MCF 10A (cell line): ENCODE data around the gene PGLYRP1. TPM values are rescaled to one million over a fixed set of nuclear protein-coding genes. Genes with fewer than 3 reads are reported as not detected.
A peak's percentile ranks its signal among the peaks of the same experiment; 100 is the strongest.

Source experiments
- BruUV-seq: library from RNA; stranded (reverse); fragments of 400-500 nt; replicated peaks from 2 replicates; lab custom pipeline; 2021; lab: Mats Ljungman, UMichigan
- CTCF ChIA-PET: fragments of 300-600 bp; sonication (Branson Sonifier 250); formaldehyde crosslinking; extraction: SDS; loops from one replicate; lab custom pipeline; 2021; ENCODE audit warnings: antibody characterized with exemption, inconsistent platforms; lab: Yijun Ruan, JAX
- POLR2A ChIA-PET: fragments of 300-600, 350-650 bp; sonication (Branson Sonifier 250); formaldehyde crosslinking; extraction: SDS; loops from one replicate; lab custom pipeline; 2020; ENCODE audit warnings: antibody characterized with exemption, inconsistent platforms; lab: Yijun Ruan, JAX
- DNase-seq: peaks from one replicate; pipeline ENCODE4 v3.0.0-alpha.2; 2018; ENCODE audit not compliant: unreplicated experiment
- H3K27ac Mint-ChIP-seq: one replicate; pipeline ENCODE4 v1.8.0; 2022; ENCODE audit warnings: mild to moderate bottlenecking, low read depth, mixed read lengths; ENCODE audit not compliant: unreplicated experiment
- H3K27me3 Mint-ChIP-seq: one replicate; pipeline ENCODE4 v1.8.0; 2022; ENCODE audit warnings: mixed read lengths; ENCODE audit not compliant: insufficient read depth, unreplicated experiment
- H3K36me3 Mint-ChIP-seq: one replicate; pipeline ENCODE4 v1.8.0; 2022; ENCODE audit warnings: mild to moderate bottlenecking, moderate library complexity, mixed read lengths; ENCODE audit not compliant: insufficient read depth, unreplicated experiment
- H3K4me1 Mint-ChIP-seq: one replicate; pipeline ENCODE4 v1.8.0; 2022; ENCODE audit warnings: mixed read lengths; ENCODE audit not compliant: insufficient read depth, unreplicated experiment
- H3K4me3 Mint-ChIP-seq: one replicate; pipeline ENCODE4 v1.8.0; 2022; ENCODE audit warnings: mild to moderate bottlenecking, moderate library complexity, mixed read lengths; ENCODE audit not compliant: unreplicated experiment
- H3K9me3 Mint-ChIP-seq: one replicate; pipeline ENCODE4 v1.8.0; 2022; ENCODE audit warnings: mixed read lengths; ENCODE audit not compliant: unreplicated experiment
- CTCF ChIP-seq: fragments of 200-600 bp; IDR thresholded peaks from one replicate; pipeline ENCODE4 v1.8.0; 2022; ENCODE audit warnings: antibody characterized with exemption, mild to moderate bottlenecking; ENCODE audit not compliant: unreplicated experiment
- intact Hi-C: fragments of 100-400 bp; cut with micrococcal nuclease; formaldehyde crosslinking; loops from 2 replicates; pipeline ENCODE4 v1.14.1; 2022
- total RNA-seq: library from RNA; stranded (reverse); gene quantifications from 2 replicates; pipeline ENCODE4 v1.2.3, GENCODE V29; 2022

PGLYRP1 gene
- total RNA-seq, 1 experiment from 2014 or later, result not detected

GRCh38 chr19:46015687-46016425, 7.0 kb downstream of the PGLYRP1 start:
- intact Hi-C loops, result no loop called here

GRCh38 chr19:46014941-46015686, 7.7 kb downstream of the PGLYRP1 start:
- intact Hi-C loops, result no loop called here
- POLR2A ChIA-PET, result no interaction called here
- H3K36me3 Mint-ChIP-seq, result peaks cover 9% of the 10 kb centered on the region
- H3K9me3 Mint-ChIP-seq, result no peaks in the 10 kb centered on the region
- H3K4me3 Mint-ChIP-seq, result peak overlapping the region; percentile 64
- H3K27ac Mint-ChIP-seq, result no peak overlapping the region
- CTCF ChIA-PET, result interaction anchor here (0.6 kb wide), 1 partner anchor 29 kb away, joined by 4 read pairs; no protein-coding TSS in a partner anchor
- peak; percentile 75 for DNase-seq
- H3K4me1 Mint-ChIP-seq, result peaks cover 21% of the 10 kb centered on the region
- H3K27me3 Mint-ChIP-seq, result no peaks in the 10 kb centered on the region
- no peak for TF ChIP-seq CTCF
- no TSS peak for BruUV-seq

More at GRCh38 chr19:46015687-46016425, 7.0 kb downstream of the PGLYRP1 start:
- CTCF ChIA-PET, result interaction anchor here (0.5 to 4.9 kb wide), 5 partner anchors 10 to 216 kb away, joined by 3 to 33 read pairs (median 3); no protein-coding TSS in a partner anchor
- Mint-ChIP-seq H3K27ac (no peak overlapping the region), H3K9me3 (no peaks in the 10 kb centered on the region), H3K4me1 (peaks cover 21% of the 10 kb centered on the region), H3K36me3 (peaks cover 11% of the 10 kb centered on the region), H3K27me3 (no peaks in the 10 kb centered on the region), H3K4me3 (peak overlapping the region; percentile 74)
- POLR2A ChIA-PET, result no interaction called here
- DNase-seq, result no peak
- no TSS peak for BruUV-seq
- TF ChIP-seq CTCF, result no peak

GRCh38 chr19:46014534-46014933, 8.3 kb downstream of the PGLYRP1 start:
- ChIA-PET POLR2A (no interaction called here), CTCF (interaction anchor here (0.6 kb wide), 1 partner anchor 29 kb away, joined by 4 read pairs; no protein-coding TSS in a partner anchor)
- no peak for DNase-seq
- BruUV-seq, result no TSS peak
- Mint-ChIP-seq H3K4me1 (peaks cover 25% of the 10 kb centered on the region), H3K27me3 (no peaks in the 10 kb centered on the region), H3K4me3 (peak overlapping the region; percentile 64), H3K27ac (no peak overlapping the region), H3K36me3 (peaks cover 9% of the 10 kb centered on the region), H3K9me3 (no peaks in the 10 kb centered on the region)
- TF ChIP-seq CTCF, result no peak
- intact Hi-C loops, result no loop called here
